Neutrophil (primary cell): ENCODE measurements around the gene BAIAP2L1.

Experiments used
- H3K27ac ChIP-seq: fragments of 200-600 bp; sonication (generic); 2 replicates; pipeline ENCODE4 v1.5.1; 2016; ENCODE audit warnings: mild to moderate bottlenecking, moderate library complexity
- H3K27me3 ChIP-seq: fragments of 200-600 bp; sonication (generic); 2 replicates; pipeline ENCODE4 v1.6.0; 2016; ENCODE audit warnings: mild to moderate bottlenecking
- H3K36me3 ChIP-seq: fragments of 200-600 bp; sonication (generic); 2 replicates; pipeline ENCODE4 v1.5.1; 2017
- H3K4me1 ChIP-seq, 2 experiments: fragments of 200-600 bp in 1 of 2; sonication (generic) in 1 of 2; 1 replicate in 1 of 2; 2 replicates in 1 of 2; pipeline versions ENCODE4 v1.5.1 to v1.6.1; 2013 to 2016; ENCODE audit warnings: low read depth in 1 of 2, low read length in 1 of 2, mild to moderate bottlenecking in 1 of 2, moderate library complexity in 1 of 2; ENCODE audit not compliant: control insufficient read depth in 1 of 2, insufficient read depth in 1 of 2
- H3K4me3 ChIP-seq, 2 experiments: fragments of 200-600 bp in 1 of 2; sonication (generic) in 1 of 2; 1 replicate in 1 of 2; 2 replicates in 1 of 2; pipeline ENCODE4 v1.5.1; 2013 to 2016; ENCODE audit warnings: low read depth in 1 of 2, low read length in 1 of 2, mild to moderate bottlenecking in 1 of 2, moderate library complexity in 1 of 2
- H3K9me3 ChIP-seq: fragments of 200-600 bp; sonication (generic); 2 replicates; pipeline ENCODE4 v1.5.1; 2016
- CTCF ChIP-seq: fragments of 200-600 bp; sonication (generic); IDR thresholded peaks from 2 replicates; pipeline ENCODE4 v1.5.1; 2016; ENCODE audit warnings: antibody characterized with exemption

The BAIAP2L1 gene

GRCh38 chr7:98346515-98347069 is 54.3 kb downstream of the BAIAP2L1 start:
- no peaks in the 10 kb centered on the region for H3K36me3 ChIP-seq
- no peak for TF ChIP-seq CTCF

DNA sequence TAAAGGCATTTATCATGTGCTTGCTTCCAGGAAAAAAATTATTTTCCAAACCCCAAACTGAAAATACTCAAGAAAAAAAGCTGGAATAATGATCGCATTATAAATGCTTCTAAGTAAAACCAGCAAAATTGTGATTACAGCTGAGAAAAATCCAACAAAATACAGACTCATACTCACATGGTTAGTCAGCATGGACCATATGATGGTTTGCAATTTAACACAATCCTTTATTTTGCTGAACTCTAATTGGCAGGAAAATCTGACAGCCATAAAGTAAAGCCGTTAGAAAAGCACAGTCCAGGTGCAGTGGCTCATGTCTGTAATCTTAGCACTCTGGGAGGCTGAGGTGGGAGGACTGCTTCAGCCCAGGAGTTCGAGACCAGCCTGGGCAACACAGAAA is 59.8 kb downstream of the BAIAP2L1 start:
- no peaks in the 10 kb centered on the region for H3K36me3 ChIP-seq
- H3K9me3 ChIP-seq = no peaks in the 10 kb centered on the region
- H3K27ac ChIP-seq = no peak overlapping the region
- TF ChIP-seq CTCF = no peak
- H3K4me3 ChIP-seq = no peak overlapping the region
- peaks cover 12% of the 10 kb centered on the region for H3K27me3 ChIP-seq
- no peaks in the 10 kb centered on the region for H3K4me1 ChIP-seq

More at GRCh38 chr7:98346515-98347069, 54.3 kb downstream of the BAIAP2L1 start:
- H3K4me1 ChIP-seq = no peaks in the 10 kb centered on the region
- no peak overlapping the region for H3K27ac ChIP-seq
- H3K4me3 ChIP-seq = no peak overlapping the region
- H3K27me3 ChIP-seq = peaks cover 12% of the 10 kb centered on the region
- no peaks in the 10 kb centered on the region for H3K9me3 ChIP-seq

DNA sequence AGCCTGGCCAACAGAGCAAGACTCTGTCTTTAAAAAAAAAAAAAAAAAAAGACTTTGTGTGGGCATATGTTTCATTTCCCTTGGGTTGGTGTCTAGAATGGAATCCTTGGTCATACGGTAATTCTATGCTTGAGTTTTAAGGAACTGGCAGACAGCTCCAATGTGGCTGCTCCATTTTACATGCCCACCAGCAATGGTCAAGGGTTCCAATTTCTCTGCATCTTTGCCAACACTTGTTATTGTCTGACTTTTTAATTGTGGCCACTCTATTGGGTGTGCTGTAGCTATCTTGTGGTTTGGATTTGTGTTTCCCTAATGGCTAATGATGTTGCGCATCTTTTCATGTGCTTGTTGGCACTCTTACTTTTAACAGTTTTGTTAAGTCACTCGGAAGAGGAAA is 61.8 kb downstream of the BAIAP2L1 start:
- Histone ChIP-seq H3K4me3 (no peak overlapping the region), H3K27me3 (peaks cover 4% of the 10 kb centered on the region), H3K9me3 (no peaks in the 10 kb centered on the region), H3K4me1 (no peaks in the 10 kb centered on the region), H3K36me3 (no peaks in the 10 kb centered on the region), H3K27ac (no peak overlapping the region)
- no peak for TF ChIP-seq CTCF

DNA sequence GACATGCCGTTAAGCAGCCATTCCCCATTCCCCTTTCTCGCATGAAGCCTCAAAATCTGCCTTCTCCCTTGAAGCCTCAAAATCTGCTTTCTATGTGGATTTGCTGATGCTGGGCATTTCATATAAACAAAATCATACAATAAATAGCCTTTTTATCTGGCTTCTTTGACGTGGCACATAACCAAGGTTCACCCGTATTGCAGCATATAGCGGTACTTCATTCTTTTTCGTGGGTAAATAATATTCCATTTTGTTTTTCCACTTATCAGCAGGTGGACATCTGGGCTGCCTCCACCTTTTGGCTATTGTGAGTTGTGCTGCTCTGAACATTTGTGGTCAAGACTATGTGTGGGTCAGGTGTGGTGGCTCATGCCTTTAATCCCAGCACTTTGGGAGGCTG is 62.4 kb downstream of the BAIAP2L1 start:
- no peaks in the 10 kb centered on the region for H3K4me1 ChIP-seq
- TF ChIP-seq CTCF = no peak
- H3K9me3 ChIP-seq = no peaks in the 10 kb centered on the region
- H3K27ac ChIP-seq = no peak overlapping the region
- H3K27me3 ChIP-seq = no peaks in the 10 kb centered on the region
- H3K36me3 ChIP-seq = no peaks in the 10 kb centered on the region
- no peak overlapping the region for H3K4me3 ChIP-seq

DNA sequence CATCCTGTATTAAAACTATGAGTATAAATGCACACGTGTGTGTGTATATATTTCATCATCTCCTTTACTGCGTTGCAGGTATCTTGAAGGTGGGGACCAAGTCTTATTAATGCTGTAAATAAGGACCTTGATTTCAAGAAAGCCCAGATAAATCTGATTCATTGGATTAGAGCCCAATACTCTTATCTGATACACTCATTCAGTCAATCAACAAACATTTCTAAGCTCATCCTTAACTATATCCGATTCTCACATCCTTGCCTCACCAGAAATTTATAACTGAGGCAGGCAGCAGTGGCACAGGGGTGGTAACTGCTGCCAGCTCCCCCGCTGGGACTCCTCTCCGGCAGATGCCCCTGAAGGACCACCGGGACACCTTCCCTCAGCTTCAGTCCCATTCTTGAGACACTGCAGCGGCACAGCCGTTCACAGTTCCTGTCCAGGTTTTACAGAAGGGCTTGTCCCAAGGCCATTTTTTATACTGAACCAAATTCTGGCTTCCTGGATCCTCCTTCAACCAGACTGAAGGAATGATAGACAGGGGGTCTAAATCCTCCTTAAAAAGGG is 65.4 kb downstream of the BAIAP2L1 start:
- Histone ChIP-seq H3K27me3 (no peaks in the 10 kb centered on the region), H3K36me3 (no peaks in the 10 kb centered on the region)
- no peak for TF ChIP-seq CTCF

More for the DNA sequence above, 65.4 kb downstream of the BAIAP2L1 start:
- Histone ChIP-seq H3K4me3 (no peak overlapping the region), H3K27ac (no peak overlapping the region), H3K4me1 (no peaks in the 10 kb centered on the region), H3K9me3 (no peaks in the 10 kb centered on the region)
